Ishikawa (cell line): ENCODE measurements around the gene CD19.

Experiments
- CEBPB ChIP-seq: IDR thresholded peaks from 2 replicates; pipeline ENCODE4 v1.6.1; 2012
- CREB1 ChIP-seq: IDR thresholded peaks from 2 replicates; pipeline ENCODE4 v1.6.1; 2012; ENCODE audit warnings: low read depth
- EGR1 ChIP-seq: IDR thresholded peaks from 2 replicates; pipeline ENCODE4 v1.6.1; 2012
- EP300 ChIP-seq: IDR thresholded peaks from 2 replicates; pipeline ENCODE4 v1.6.1; 2012; ENCODE audit warnings: borderline replicate concordance
- FOXM1 ChIP-seq: IDR thresholded peaks from 2 replicates; pipeline ENCODE4 v1.6.1; 2012; ENCODE audit warnings: low read depth, borderline replicate concordance
- NFIC ChIP-seq: IDR thresholded peaks from 2 replicates; pipeline ENCODE4 v1.6.1; 2012
- TAF1 ChIP-seq: IDR thresholded peaks from 2 replicates; pipeline ENCODE4 v1.6.1; 2012; ENCODE audit warnings: low read depth, mild to moderate bottlenecking
- YY1 ChIP-seq: IDR thresholded peaks from 2 replicates; pipeline ENCODE4 v1.6.1; 2012; ENCODE audit warnings: low read depth
- ZBTB7A ChIP-seq: IDR thresholded peaks from 2 replicates; pipeline ENCODE4 v1.6.1; 2012; ENCODE audit warnings: low read depth
- TF ChIP-seq, protein P1 (sequence below): IDR thresholded peaks from 2 replicates; pipeline ENCODE4 v1.6.1; 2012
- TF ChIP-seq, protein P2 (sequence below): IDR thresholded peaks from 2 replicates; pipeline ENCODE4 v1.6.1; 2012; ENCODE audit warnings: low read depth, mild to moderate bottlenecking
- TF ChIP-seq, protein P3 (sequence below): IDR thresholded peaks from 2 replicates; pipeline ENCODE4 v1.6.1; 2012

DNA sequence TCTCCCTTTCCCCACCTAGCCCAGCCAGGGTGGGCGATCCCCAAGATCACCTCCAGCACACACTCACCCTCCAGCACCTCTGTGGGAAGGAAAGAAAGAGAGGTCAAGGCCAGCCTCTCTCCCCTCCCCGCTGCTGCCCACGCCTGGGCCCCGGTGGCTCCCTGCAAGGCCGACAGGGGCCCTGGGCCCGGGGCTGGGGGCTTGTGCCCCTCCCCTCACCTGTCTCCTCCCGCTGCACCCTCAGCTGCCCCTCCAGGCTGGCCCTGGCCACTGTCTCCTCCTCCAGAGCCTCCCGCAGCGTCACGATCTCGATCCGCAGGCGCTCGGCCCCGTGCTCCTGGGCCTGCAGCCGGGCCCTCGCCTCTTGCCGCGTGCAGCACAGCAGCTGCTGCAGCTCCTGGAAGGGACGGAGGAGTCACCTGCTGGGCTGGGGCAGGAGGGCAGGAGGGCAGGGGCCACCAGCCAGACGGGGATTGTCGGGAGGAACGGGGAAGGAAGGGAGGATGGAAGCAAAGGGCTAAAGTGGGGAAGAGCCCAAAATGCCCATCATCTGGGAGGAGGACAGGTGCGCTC is 25.9 kb upstream of the CD19 start:
- TF ChIP-seq YY1 (no peak), EGR1 (no peak), TAF1 (no peak), NFIC (no peak), CEBPB (no peak), EP300 (no peak), FOXM1 (no peak), ZBTB7A (no peak), CREB1 (no peak)
- TF ChIP-seq, protein P1, sequence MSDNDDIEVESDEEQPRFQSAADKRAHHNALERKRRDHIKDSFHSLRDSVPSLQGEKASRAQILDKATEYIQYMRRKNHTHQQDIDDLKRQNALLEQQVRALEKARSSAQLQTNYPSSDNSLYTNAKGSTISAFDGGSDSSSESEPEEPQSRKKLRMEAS = no peak
- TF ChIP-seq, protein P2, sequence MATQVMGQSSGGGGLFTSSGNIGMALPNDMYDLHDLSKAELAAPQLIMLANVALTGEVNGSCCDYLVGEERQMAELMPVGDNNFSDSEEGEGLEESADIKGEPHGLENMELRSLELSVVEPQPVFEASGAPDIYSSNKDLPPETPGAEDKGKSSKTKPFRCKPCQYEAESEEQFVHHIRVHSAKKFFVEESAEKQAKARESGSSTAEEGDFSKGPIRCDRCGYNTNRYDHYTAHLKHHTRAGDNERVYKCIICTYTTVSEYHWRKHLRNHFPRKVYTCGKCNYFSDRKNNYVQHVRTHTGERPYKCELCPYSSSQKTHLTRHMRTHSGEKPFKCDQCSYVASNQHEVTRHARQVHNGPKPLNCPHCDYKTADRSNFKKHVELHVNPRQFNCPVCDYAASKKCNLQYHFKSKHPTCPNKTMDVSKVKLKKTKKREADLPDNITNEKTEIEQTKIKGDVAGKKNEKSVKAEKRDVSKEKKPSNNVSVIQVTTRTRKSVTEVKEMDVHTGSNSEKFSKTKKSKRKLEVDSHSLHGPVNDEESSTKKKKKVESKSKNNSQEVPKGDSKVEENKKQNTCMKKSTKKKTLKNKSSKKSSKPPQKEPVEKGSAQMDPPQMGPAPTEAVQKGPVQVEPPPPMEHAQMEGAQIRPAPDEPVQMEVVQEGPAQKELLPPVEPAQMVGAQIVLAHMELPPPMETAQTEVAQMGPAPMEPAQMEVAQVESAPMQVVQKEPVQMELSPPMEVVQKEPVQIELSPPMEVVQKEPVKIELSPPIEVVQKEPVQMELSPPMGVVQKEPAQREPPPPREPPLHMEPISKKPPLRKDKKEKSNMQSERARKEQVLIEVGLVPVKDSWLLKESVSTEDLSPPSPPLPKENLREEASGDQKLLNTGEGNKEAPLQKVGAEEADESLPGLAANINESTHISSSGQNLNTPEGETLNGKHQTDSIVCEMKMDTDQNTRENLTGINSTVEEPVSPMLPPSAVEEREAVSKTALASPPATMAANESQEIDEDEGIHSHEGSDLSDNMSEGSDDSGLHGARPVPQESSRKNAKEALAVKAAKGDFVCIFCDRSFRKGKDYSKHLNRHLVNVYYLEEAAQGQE = no peak
- TF ChIP-seq, protein P3, sequence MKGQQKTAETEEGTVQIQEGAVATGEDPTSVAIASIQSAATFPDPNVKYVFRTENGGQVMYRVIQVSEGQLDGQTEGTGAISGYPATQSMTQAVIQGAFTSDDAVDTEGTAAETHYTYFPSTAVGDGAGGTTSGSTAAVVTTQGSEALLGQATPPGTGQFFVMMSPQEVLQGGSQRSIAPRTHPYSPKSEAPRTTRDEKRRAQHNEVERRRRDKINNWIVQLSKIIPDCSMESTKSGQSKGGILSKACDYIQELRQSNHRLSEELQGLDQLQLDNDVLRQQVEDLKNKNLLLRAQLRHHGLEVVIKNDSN = no peak
